Stimulated activated CD4-positive, alpha-beta T cell treated with anti-CD3 and anti-CD28 coated beads, TNF-alpha, amount 100 ng/mL, for 24 hours (primary cell): Measurements from ENCODE around the gene REV3L.
A peak's percentile ranks its signal among the peaks of the same experiment; 100 is the strongest.
"Not testable (repeated sequence)": the region's sequence is repeated elsewhere in the genome, so short reads cannot be mapped to it uniquely, and the experiment has no call there.

ENCODE experiments used
- DNase-seq, 3 experiments: peaks; one replicate each; pipeline ENCODE4 v3.0.0-alpha.2; 2020; ENCODE audit warnings: low read depth in 3 of 3

The REV3L gene

DNA sequence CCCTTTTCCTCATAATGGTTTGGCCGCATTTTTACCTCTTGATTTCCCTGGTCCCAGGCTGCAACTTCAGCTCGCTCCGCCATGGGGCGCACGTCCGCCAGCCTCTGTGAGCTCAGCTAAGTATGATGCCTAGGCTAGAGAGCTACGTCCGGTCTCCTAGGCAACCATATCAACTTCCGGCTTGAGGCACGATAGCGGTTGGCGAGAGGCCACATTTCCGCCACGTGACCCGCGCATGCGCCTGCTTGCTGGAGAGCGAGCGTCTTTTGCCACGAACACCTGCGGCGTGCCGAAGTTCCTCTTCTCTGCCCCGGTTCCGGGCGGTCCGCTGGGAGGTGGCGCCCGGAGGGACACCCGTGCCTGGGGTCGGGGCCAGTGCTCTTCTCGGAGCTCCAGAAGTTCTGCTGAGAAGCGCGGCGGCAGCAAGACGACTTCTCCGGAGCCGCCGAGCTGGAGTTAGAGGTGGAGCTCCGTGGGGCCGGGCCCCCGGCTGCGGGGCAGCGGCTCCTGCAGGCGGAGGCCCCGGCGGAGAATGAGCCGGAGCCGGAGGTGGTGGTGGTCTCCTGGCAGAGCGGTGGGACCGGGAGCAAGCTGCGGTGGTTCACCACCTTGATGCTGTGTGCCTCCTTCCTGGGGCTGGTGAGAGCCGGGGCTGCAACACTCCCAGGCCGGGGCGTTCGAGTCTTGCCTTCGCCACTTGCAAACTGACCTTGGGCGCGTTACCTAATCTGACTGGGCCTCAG, 223.8 kb downstream of the REV3L start:
- peak; percentile 98 to 99 (median 98) for DNase-seq

DNA sequence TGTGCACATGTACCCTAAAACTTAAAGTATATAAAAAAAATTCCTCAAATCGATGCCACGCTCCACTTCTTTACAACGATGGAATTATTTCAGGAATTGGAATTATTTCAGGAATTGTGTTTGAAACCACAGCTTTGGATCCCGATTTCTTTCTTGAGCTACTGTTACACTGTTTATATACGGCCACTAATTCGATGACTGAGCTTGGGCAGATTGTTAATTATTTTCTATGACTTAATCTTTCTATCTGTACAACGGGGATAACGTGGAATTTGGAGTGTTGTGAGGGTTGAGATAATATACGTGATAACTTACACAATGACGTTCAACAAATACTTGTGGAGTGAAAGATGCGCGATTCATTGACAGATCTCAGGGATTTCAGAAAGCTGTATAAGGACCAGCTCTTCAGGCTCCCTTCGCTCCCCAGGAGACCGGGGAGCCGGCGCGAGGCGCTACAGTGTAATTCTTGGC, 224.4 kb downstream of the REV3L start:
- DNase-seq, result no peak

DNA sequence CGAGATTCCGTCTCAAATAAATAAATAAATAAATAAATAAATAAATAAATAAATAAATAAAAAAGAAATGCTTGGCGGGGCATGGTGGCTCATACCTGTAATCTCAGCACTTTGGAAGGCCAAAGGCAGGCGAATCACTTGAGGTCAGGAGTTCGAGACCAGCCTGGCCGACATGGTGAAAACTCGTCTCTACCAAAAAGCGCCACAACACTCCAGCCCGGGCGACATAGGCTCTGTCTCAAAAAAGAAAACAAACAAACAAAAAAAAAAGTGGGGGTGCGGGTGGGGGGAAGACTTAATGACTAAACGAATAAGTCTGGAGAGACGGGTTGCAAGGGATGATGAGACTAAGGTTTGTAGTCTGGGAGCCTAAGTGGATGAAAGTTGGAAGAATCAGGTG, 225.0 kb downstream of the REV3L start:
- no peak for DNase-seq

DNA sequence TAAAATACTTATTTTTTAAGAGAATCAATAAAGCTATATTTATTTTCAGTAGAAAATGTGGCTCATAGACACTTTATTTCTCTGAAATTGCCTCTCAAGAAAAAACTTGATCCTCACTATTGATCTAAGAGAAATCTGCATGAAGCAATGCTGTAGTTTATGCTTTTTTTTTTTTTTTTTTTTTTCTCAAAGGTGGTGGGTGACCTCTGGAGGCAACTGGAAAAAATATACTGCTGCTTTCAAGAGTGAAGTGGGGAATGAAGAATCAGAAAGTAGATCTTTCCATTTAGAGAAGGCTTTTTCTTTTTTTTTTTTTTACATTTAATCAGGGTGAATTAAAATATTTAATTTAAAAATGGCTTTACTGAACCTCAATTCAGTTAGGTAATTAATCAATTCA, 226.4 kb downstream of the REV3L start:
- DNase-seq, result no peak

- DNase-seq, result not testable (repeated sequence)
Measured at GRCh38 chr6:111255838-111256237, 227.2 kb downstream of the REV3L start.

DNA sequence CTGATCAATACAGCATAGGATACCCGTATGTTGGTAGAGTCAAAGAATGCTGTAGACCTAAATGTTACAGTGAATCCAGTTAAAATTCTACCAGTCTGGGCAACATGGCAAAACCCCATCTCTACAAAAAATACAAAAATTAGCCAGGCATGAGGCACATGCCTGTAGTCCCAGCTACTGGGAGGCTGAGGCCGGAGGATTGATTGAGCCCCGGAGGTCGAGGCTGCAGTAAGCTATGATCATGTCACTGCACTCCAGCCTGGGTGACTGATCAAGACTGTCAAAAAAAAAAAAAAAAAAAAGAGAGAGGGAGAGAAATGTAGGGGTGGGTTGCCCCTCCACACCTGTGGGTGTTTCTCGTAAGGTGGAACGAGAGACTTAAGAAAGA, 228.2 kb downstream of the REV3L start:
- DNase-seq, result no peak

GRCh38 chr6:111254004-111254778, 228.8 kb downstream of the REV3L start:
- no peak for DNase-seq

DNA sequence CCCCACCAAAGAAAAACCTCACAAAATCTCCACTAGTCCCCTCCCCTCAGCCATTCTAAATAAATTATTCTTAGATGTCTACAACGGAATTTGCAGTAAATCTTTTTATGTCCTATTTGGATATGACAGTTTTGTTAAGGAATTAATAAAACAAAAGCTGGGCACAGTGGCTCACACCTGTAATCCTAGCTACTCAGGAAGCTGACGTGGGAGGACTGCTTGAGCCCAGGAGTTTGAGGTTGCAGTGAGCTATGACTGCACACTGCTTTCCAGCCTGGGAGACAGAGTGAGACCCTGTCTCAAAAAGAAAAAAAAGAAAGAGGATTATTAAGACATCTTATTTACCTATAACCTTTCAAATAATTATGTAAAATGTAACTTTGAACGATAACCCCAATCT, 230.3 kb downstream of the REV3L start:
- DNase-seq, result no peak

- DNase-seq, result no peak
Measured at GRCh38 chr6:111250791-111251354, 232.1 kb downstream of the REV3L start.
